ENCODE data around the gene CST7.

Gene CST7

GRCh38 chr20:24966317-24967012, 17.4 kb downstream of the CST7 start:
- no peak for DNase-seq

- no peak for DNase-seq
Observed at GRCh38 chr20:24968278-24968800, 19.3 kb downstream of the CST7 start.

DNA sequence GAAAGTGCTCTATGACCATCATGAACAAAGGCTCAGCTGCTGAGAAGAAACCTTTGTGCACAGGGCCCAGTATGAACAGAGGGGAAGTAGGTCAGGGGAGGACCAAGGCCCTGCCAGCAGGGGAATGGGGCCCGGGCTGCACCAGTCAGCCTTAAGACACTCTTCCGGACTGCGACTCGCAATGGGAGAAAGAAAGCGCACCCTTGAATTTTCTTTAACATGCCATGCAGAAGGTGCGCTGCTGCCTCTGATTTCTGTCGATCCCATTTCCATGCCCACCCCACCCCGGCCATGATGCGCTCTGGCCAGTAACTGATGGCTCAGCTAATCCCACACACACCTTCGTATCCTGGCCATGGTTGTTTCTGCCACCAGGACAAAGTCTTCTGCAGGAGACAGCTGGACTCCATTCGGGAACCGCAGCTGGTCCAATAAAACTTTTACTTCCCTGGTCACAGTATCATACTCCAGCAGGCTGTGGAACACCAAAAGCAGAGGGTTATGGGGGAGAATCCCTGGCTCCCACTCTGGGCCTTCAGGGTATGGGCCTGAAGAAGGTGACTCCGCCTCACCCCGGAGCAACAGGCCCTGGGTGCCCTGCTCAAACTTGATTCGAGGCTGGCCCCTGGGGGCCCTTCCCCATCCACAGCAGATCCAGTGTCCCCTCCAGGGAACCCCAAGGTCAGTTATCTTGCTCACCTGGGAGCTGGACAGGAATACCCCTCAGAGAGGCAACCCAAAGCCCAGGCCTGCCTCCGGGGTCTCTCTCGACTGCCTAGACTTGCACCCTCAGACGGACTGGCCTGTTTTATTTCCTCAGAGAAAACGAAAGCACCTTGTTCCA, 20.3 kb downstream of the CST7 start:
- DNase-seq, result no peak

DNA sequence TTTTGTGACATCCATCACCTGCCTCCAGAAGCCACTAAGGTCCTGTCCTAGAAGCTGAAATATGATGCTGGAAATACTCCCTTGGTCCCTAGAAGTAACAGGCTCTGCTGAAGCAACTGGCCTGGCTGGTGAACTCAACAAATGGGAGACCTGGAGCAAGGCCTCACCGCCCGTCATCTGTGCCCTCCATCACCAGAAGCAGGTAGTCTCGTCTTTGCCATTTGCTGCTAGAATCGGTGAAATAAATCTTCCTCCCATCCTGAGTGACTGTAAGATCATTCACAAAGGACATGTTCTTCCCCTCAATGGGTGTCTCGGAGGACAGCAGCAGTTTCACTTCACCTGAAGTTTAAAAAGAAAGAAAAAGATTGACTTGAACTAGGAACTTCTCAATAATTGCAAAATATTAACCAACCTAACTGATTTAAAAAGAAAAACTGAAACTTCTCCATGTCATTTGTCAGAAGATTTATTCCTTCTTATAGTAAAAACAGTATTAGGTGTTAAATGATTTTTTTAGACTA, 21.0 kb downstream of the CST7 start:
- DNase-seq, result no peak

DNA sequence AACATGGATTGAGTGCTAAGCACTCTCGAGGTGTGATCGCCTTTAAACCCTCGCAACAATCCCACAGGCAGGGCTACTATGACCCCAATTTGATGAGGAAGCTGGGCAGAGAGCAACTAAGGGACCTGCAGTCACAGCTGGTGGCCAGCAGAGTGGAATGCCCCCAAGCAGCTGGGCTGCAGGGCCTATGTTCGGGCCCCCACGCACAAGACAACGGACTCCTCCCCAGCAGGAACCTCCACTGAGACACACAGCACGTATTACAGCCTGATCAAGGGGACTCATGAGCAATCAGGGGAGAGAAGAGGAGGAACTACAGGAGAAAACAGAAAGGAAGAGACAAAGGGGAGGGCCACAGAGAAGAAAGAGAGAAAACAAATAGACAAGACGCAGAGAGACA, 21.7 kb downstream of the CST7 start:
- no peak for DNase-seq

DNA sequence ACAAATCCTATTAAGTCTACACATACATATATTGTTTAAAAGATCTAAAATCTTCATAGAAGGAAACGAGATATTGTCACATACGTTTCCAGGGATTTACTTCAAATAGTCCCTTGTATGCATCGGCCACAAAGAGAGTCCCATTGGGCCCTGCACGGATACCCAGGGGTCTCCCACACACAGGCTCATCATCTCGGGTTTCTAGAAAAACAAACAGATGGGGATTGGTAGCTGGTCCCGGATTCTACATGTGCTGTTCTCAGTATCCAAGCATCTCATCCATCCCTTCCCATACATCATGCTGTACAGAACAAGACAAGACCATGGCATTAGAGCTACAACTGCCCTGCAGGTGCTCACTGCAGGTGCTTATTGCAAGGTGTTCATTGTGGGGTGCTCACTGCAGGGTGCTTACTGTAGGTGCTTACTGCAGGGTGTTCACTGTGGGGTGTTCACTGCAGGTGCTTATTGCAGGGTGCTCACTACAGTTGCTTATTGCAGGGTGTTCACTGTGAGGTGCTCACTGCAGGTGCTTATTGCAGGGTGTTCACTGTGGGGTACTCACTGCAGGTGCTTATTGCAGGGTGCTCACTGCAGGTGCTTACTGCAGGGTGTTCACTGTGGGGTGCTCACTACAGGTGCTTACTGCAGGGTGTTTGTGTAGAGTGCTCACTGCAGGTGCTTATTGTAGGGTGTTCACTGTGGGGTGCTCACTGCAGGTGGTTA, 22.5 kb downstream of the CST7 start:
- no peak for DNase-seq

- no peak for DNase-seq
Observed at GRCh38 chr20:24972341-24972740, 23.3 kb downstream of the CST7 start.

GRCh38 chr20:24977336-24977735, 28.3 kb downstream of the CST7 start:
- DNase-seq, result no peak

- no peak for DNase-seq
Observed at GRCh38 chr20:24977797-24978196, 28.7 kb downstream of the CST7 start.

- no peak for DNase-seq
Observed at GRCh38 chr20:24978513-24978912, 29.4 kb downstream of the CST7 start.

- DNase-seq, result no peak
Observed at GRCh38 chr20:24979036-24979960, 30.2 kb downstream of the CST7 start.

GRCh38 chr20:24980291-24981053, 31.4 kb downstream of the CST7 start:
- DNase-seq, result no peak

GRCh38 chr20:24981282-24981681, 32.2 kb downstream of the CST7 start:
- no peak for DNase-seq

DNA sequence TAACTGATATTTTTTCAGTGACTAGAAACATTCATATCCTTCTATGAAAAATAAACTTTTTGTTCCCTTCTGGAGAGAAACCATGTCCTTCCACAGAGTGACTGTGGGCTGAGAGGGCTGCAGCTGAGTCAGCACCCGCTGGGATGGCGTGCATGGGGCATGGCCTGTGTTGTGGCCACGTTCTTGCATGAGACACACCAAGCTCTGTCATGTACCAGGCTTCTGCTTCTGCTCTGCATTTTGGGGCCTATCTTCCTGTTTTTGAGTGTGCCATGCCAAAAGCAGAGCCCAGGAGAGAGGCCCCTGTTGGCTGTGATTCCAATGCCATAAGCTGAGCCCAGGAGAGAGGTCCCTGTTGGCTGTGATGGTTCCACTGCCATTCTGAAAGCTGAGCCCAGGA, 32.7 kb downstream of the CST7 start:
- DNase-seq, result no peak

DNA sequence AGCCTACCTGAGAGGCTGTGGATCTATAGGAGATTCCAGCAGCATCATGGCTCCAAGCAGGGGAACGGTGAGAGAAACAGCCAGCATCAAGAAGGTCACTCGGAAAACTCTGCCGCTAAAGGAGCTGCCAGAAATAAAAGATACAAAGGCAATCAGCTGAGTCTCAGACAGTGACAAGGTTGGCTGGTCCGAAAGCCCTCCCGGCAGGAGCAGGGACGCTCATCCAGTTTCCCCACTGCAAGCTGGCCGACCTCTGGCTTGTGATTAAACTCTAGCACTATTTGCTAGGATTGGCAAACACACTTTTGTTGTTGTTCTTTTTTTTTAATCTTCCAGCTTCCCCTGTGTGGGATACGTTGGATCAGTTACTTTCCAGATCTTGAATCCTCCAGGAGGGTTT, 34.8 kb downstream of the CST7 start:
- DNase-seq, result no peak

- no peak for DNase-seq
Observed at GRCh38 chr20:24984961-24985640, 36.0 kb downstream of the CST7 start.

GRCh38 chr20:24985802-24986201, 36.7 kb downstream of the CST7 start:
- no peak for DNase-seq

GRCh38 chr20:24986436-24987015, 37.5 kb downstream of the CST7 start:
- DNase-seq, result no peak

GRCh38 chr20:24987244-24987643, 38.2 kb downstream of the CST7 start:
- DNase-seq, result no peak
